Astrocyte (in vitro differentiated cells and primary cell): ENCODE results near the gene CD37. TPM values are rescaled to one million over a fixed set of nuclear protein-coding genes. Genes with fewer than 3 reads are reported as not detected.

Source experiments
- DNase-seq: peaks from one replicate; pipeline ENCODE4 v3.0.0-alpha.2; 2010; ENCODE audit warnings: low read depth
- FAIRE-seq: peaks from 2 replicates; lab custom pipeline; 2011; peaks lifted over from hg19 to GRCh38; lab: Jason Lieb, UNC
- H2AFZ ChIP-seq: 2 replicates; pipeline ENCODE4 v1.6.0; 2012; ENCODE audit warnings: low read depth, low read length, inconsistent platforms
- H3K27ac ChIP-seq: 2 replicates; pipeline ENCODE4 v1.5.1; 2011; ENCODE audit warnings: low read depth, low read length, inconsistent platforms
- H3K27me3 ChIP-seq: 2 replicates; pipeline ENCODE4 v1.6.0; 2011; ENCODE audit warnings: low read length, inconsistent platforms; ENCODE audit not compliant: insufficient read depth
- H3K36me3 ChIP-seq: 2 replicates; pipeline ENCODE4 v1.5.1; 2011; ENCODE audit warnings: low read length, inconsistent platforms; ENCODE audit not compliant: insufficient read depth
- H3K4me1 ChIP-seq: 2 replicates; pipeline ENCODE4 v1.5.1; 2011; ENCODE audit warnings: low read length, inconsistent platforms; ENCODE audit not compliant: insufficient read depth
- H3K4me2 ChIP-seq: 2 replicates; pipeline ENCODE4 v1.6.0; 2012; ENCODE audit warnings: low read length, inconsistent platforms
- H3K4me3 ChIP-seq: 2 replicates; pipeline ENCODE4 v1.5.1; 2011; ENCODE audit warnings: low read depth, mild to moderate bottlenecking, low read length, inconsistent platforms; ENCODE audit not compliant: insufficient read depth
- H3K79me2 ChIP-seq: 2 replicates; pipeline ENCODE4 v1.6.0; 2012; ENCODE audit warnings: mild to moderate bottlenecking, low read length, inconsistent platforms; ENCODE audit not compliant: insufficient read depth
- H3K9ac ChIP-seq: 2 replicates; pipeline ENCODE4 v1.6.0; 2012; ENCODE audit warnings: mild to moderate bottlenecking, low read length, inconsistent platforms
- H3K9me3 ChIP-seq: 2 replicates; pipeline ENCODE4 v1.5.1; 2012; ENCODE audit warnings: low read depth, mild to moderate bottlenecking, low read length, inconsistent platforms; ENCODE audit not compliant: insufficient read depth
- H4K20me1 ChIP-seq: 2 replicates; pipeline ENCODE4 v1.6.0; 2012; ENCODE audit warnings: low read length, inconsistent platforms; ENCODE audit not compliant: insufficient read depth
- H3K27ac Mint-ChIP-seq: one replicate; pipeline ENCODE4 v1.8.0; 2021; ENCODE audit warnings: mild to moderate bottlenecking, mixed read lengths; ENCODE audit not compliant: unreplicated experiment
- H3K27me3 Mint-ChIP-seq: one replicate; pipeline ENCODE4 v1.8.0; 2021; ENCODE audit warnings: low read depth, mixed read lengths; ENCODE audit not compliant: unreplicated experiment
- H3K36me3 Mint-ChIP-seq: one replicate; pipeline ENCODE4 v1.8.0; 2021; ENCODE audit warnings: low read depth, mixed read lengths; ENCODE audit not compliant: unreplicated experiment
- H3K4me1 Mint-ChIP-seq: one replicate; pipeline ENCODE4 v1.8.0; 2021; ENCODE audit warnings: low read depth, mixed read lengths; ENCODE audit not compliant: unreplicated experiment
- H3K4me3 Mint-ChIP-seq: one replicate; pipeline ENCODE4 v1.8.0; 2021; ENCODE audit warnings: mild to moderate bottlenecking, moderate library complexity, mixed read lengths; ENCODE audit not compliant: unreplicated experiment
- H3K9me3 Mint-ChIP-seq: one replicate; pipeline ENCODE4 v1.8.0; 2021; ENCODE audit warnings: mild to moderate bottlenecking, mixed read lengths; ENCODE audit not compliant: unreplicated experiment
- EZH2 ChIP-seq: IDR thresholded peaks from 2 replicates; pipeline ENCODE4 v1.6.1; 2012; ENCODE audit warnings: mild to moderate bottlenecking, low read length, inconsistent platforms; ENCODE audit not compliant: insufficient read depth
- total RNA-seq: library from RNA; stranded (reverse); gene quantifications from 2 replicates; pipeline ENCODE4 v1.2.1, GENCODE V29; 2021
- TF ChIP-seq, protein P1 (sequence below): IDR thresholded peaks from 2 replicates; pipeline ENCODE4 v1.5.1; 2011; ENCODE audit warnings: low read depth, mild to moderate bottlenecking, inconsistent platforms, low read length, moderate library complexity; ENCODE audit not compliant: insufficient read depth

The CD37 gene
- total RNA-seq, 1 donor from 2014 or later = 0.20 TPM

GRCh38 chr19:49348305-49349189 is 13.3 kb downstream of the CD37 start:
- Histone ChIP-seq H4K20me1 (peaks cover 55% of the 10 kb centered on the region), H3K79me2 (no peaks in the 10 kb centered on the region), H3K36me3 (peaks cover 46% of the 10 kb centered on the region), H3K9me3 (no peaks in the 10 kb centered on the region), H3K27me3 (no peaks in the 10 kb centered on the region), H3K27ac (no peak overlapping the region), H3K4me3 (no peak overlapping the region), H3K4me1 (no peaks in the 10 kb centered on the region), H2AFZ (no peak overlapping the region), H3K4me2 (no peak overlapping the region), H3K9ac (no peak overlapping the region)
- H3K4me1 Mint-ChIP-seq = no peaks in the 10 kb centered on the region
- TF ChIP-seq, protein P1, sequence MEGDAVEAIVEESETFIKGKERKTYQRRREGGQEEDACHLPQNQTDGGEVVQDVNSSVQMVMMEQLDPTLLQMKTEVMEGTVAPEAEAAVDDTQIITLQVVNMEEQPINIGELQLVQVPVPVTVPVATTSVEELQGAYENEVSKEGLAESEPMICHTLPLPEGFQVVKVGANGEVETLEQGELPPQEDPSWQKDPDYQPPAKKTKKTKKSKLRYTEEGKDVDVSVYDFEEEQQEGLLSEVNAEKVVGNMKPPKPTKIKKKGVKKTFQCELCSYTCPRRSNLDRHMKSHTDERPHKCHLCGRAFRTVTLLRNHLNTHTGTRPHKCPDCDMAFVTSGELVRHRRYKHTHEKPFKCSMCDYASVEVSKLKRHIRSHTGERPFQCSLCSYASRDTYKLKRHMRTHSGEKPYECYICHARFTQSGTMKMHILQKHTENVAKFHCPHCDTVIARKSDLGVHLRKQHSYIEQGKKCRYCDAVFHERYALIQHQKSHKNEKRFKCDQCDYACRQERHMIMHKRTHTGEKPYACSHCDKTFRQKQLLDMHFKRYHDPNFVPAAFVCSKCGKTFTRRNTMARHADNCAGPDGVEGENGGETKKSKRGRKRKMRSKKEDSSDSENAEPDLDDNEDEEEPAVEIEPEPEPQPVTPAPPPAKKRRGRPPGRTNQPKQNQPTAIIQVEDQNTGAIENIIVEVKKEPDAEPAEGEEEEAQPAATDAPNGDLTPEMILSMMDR = no peak
- TF ChIP-seq EZH2 = no peak
- FAIRE-seq = no peak
- H3K4me3 Mint-ChIP-seq = peak overlapping the region; percentile 1
- DNase-seq = no peak
- H3K9me3 Mint-ChIP-seq = no peaks in the 10 kb centered on the region
- H3K36me3 Mint-ChIP-seq = peaks cover 43% of the 10 kb centered on the region
- H3K27ac Mint-ChIP-seq = no peak overlapping the region
- no peaks in the 10 kb centered on the region for H3K27me3 Mint-ChIP-seq

DNA sequence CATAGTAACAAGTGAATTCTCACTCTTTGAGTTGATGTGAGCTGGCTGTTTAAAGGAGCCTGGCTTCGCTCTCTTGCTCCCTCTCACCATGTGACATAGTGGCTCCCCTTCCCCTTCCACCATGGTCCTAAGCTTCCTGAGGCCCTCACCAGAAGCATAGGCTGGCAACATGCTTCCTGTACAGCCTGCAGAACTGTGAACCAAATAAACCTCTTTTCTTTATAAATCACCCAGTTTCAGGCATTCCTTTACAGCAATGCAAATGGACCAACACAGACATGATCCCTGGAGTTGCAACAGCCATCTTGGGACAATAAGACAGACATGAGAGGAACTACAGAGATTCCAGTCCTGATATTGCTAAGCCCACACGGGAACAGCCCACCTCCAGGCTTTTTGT is 14.4 kb downstream of the CD37 start:
- Histone ChIP-seq H3K27me3 (no peaks in the 10 kb centered on the region), H2AFZ (no peak overlapping the region), H3K27ac (no peak overlapping the region), H3K36me3 (peaks cover 44% of the 10 kb centered on the region), H4K20me1 (peaks cover 54% of the 10 kb centered on the region), H3K4me2 (no peak overlapping the region), H3K79me2 (no peaks in the 10 kb centered on the region), H3K4me1 (no peaks in the 10 kb centered on the region), H3K4me3 (no peak overlapping the region), H3K9ac (no peak overlapping the region), H3K9me3 (no peaks in the 10 kb centered on the region)
- H3K27me3 Mint-ChIP-seq = no peaks in the 10 kb centered on the region
- DNase-seq (no peak), FAIRE-seq (no peak)
- H3K4me3 Mint-ChIP-seq = no peak overlapping the region
- H3K36me3 Mint-ChIP-seq = peaks cover 42% of the 10 kb centered on the region
- no peak for TF ChIP-seq EZH2
- TF ChIP-seq, protein P1 = no peak
- no peak overlapping the region for H3K27ac Mint-ChIP-seq
- H3K4me1 Mint-ChIP-seq = no peaks in the 10 kb centered on the region
- H3K9me3 Mint-ChIP-seq = no peaks in the 10 kb centered on the region

GRCh38 chr19:49355909-49356353 is 20.7 kb downstream of the CD37 start:
- H3K27ac ChIP-seq = no peak overlapping the region
- TF ChIP-seq, protein P1 = no peak
- TF ChIP-seq EZH2 = no peak
- H3K9me3 ChIP-seq = no peaks in the 10 kb centered on the region
- H3K9ac ChIP-seq = no peak overlapping the region
- no peak overlapping the region for H2AFZ ChIP-seq
- no peaks in the 10 kb centered on the region for H3K27me3 ChIP-seq
- peaks cover 46% of the 10 kb centered on the region for H4K20me1 ChIP-seq
- H3K27ac Mint-ChIP-seq = no peak overlapping the region
- peaks cover 28% of the 10 kb centered on the region for H3K36me3 Mint-ChIP-seq
- H3K4me3 Mint-ChIP-seq = no peak overlapping the region
- no peaks in the 10 kb centered on the region for H3K9me3 Mint-ChIP-seq
- H3K4me1 ChIP-seq = peaks cover 13% of the 10 kb centered on the region
- FAIRE-seq (no peak), DNase-seq (no peak)
- H3K36me3 ChIP-seq = peaks cover 20% of the 10 kb centered on the region
- H3K4me3 ChIP-seq = no peak overlapping the region
- H3K4me1 Mint-ChIP-seq = peaks cover 14% of the 10 kb centered on the region
- no peaks in the 10 kb centered on the region for H3K27me3 Mint-ChIP-seq
- H3K79me2 ChIP-seq = peaks cover 39% of the 10 kb centered on the region
- H3K4me2 ChIP-seq = peak overlapping the region; percentile 37
